ENCODE measurements around the gene KMT2C.

GRCh38 chr7:152095771-152096170, 340.0 kb downstream of the KMT2C start:
- TF ChIP-seq POLR2A (IDR thresholded peaks at IDR 0.05) (no peak), CTCF (IDR thresholded peaks at IDR 0.05) (no peak), EP300 (IDR thresholded peaks at IDR 0.05) (no peak)
